H1 (cell line): ENCODE data around the gene PCBD1. TPM values are rescaled to one million over a fixed set of nuclear protein-coding genes. Genes with fewer than 3 reads are reported as not detected.

ENCODE experiments used
- CTCF ChIA-PET: fragments of 300-600 bp; sonication (Branson Sonifier 250); formaldehyde crosslinking; loops from one replicate; lab custom pipeline; 2021; ENCODE audit not compliant: partially characterized antibody; lab: Charles Lee
- POLR2A ChIA-PET: fragments of 300-600 bp; sonication (Branson Sonifier 250); formaldehyde crosslinking; loops from one replicate; lab custom pipeline; 2021; ENCODE audit warnings: inconsistent platforms; ENCODE audit not compliant: partially characterized antibody; lab: Charles Lee
- DNase-seq, 2 experiments: peaks; one replicate each; pipeline versions ENCODE4 v3.0.0 to v3.0.0-alpha.2; 2010 to 2022; ENCODE audit warnings: low spot score in 2 of 2, low read depth in 1 of 2, mixed read lengths in 1 of 2
- FAIRE-seq: peaks from 2 replicates; lab custom pipeline; 2011; peaks lifted over from hg19 to GRCh38; lab: Jason Lieb, UNC
- H2AFZ ChIP-seq: 2 replicates; pipeline ENCODE4 v1.8.1; 2012; ENCODE audit warnings: low read length, inconsistent platforms
- H2AK5ac ChIP-seq: 2 replicates; pipeline ENCODE4 v1.6.1; 2013; ENCODE audit warnings: low read depth, low read length
- H2BK120ac ChIP-seq: replicated peaks from 2 replicates; pipeline ENCODE3; 2013; ENCODE audit warnings: low read depth, low read length, inconsistent platforms
- H2BK12ac ChIP-seq: 2 replicates; pipeline ENCODE4 v1.6.1; 2013; ENCODE audit warnings: low read depth, low read length
- H2BK15ac ChIP-seq: 2 replicates; pipeline ENCODE4 v1.6.1; 2013; ENCODE audit warnings: low read length
- H2BK20ac ChIP-seq: 2 replicates; pipeline ENCODE4 v1.6.1; 2013; ENCODE audit warnings: low read length
- H2BK5ac ChIP-seq: 2 replicates; pipeline ENCODE4 v1.6.1; 2013; ENCODE audit warnings: low read depth, low read length
- H3K14ac ChIP-seq: 2 replicates; pipeline ENCODE4 v1.6.1; 2013; ENCODE audit warnings: inconsistent platforms; ENCODE audit not compliant: insufficient read length
- H3K18ac ChIP-seq: 2 replicates; pipeline ENCODE4 v1.6.1; 2013; ENCODE audit warnings: low read length; ENCODE audit errors: extremely low read depth
- H3K23ac ChIP-seq: 2 replicates; pipeline ENCODE4 v1.6.1; 2013; ENCODE audit warnings: inconsistent platforms; ENCODE audit not compliant: insufficient read length
- H3K23me2 ChIP-seq: 2 replicates; pipeline ENCODE4 v1.6.1; 2013; ENCODE audit warnings: low read depth, low read length
- H3K27ac ChIP-seq: 2 replicates; pipeline ENCODE4 v1.6.1; 2011; ENCODE audit warnings: low read depth, low read length, inconsistent platforms
- H3K27me3 ChIP-seq, 4 experiments: replicated peaks in 1 of 4; 1 replicate in 1 of 4; 2 replicates in 3 of 4; pipeline versions ENCODE4 v1.6.1 to v1.8.1; 2011 to 2013; ENCODE audit warnings: low read length in 3 of 4, mild to moderate bottlenecking in 3 of 4, inconsistent platforms in 2 of 4, mixed read lengths in 2 of 4, moderate library complexity in 1 of 4; ENCODE audit not compliant: control insufficient read depth in 3 of 4, insufficient read depth in 3 of 4; ENCODE audit errors: extremely low read depth in 1 of 4
- H3K36me3 ChIP-seq, 4 experiments: 2 replicates each; pipeline versions ENCODE4 v1.6.1 to v1.8.1; 2011 to 2013; ENCODE audit warnings: mild to moderate bottlenecking in 4 of 4, low read length in 3 of 4, moderate library complexity in 2 of 4, control low read depth in 1 of 4, inconsistent platforms in 1 of 4; ENCODE audit not compliant: insufficient read depth in 4 of 4, control insufficient read depth in 2 of 4
- H3K4ac ChIP-seq: replicated peaks from 2 replicates; pipeline ENCODE3; 2013; ENCODE audit warnings: low read length, low read depth, mixed read lengths, inconsistent platforms; ENCODE audit not compliant: insufficient read length
- H3K4me1 ChIP-seq, 4 experiments: replicated peaks in 1 of 4; 1 replicate in 1 of 4; 2 replicates in 3 of 4; pipeline versions ENCODE4 v1.6.1 to v1.8.1; 2011 to 2013; ENCODE audit warnings: low read length in 3 of 4, inconsistent platforms in 2 of 4, mixed read lengths in 1 of 4; ENCODE audit not compliant: insufficient read depth in 4 of 4, control insufficient read depth in 3 of 4
- H3K4me2 ChIP-seq, 2 experiments: 2 replicates each; pipeline versions ENCODE4 v1.6.1 to v1.8.1; 2011 to 2013; ENCODE audit warnings: low read depth in 2 of 2, low read length in 2 of 2, control low read depth in 1 of 2, inconsistent platforms in 1 of 2, mild to moderate bottlenecking in 1 of 2; ENCODE audit not compliant: insufficient read depth in 1 of 2
- H3K4me3 ChIP-seq, 4 experiments: fragments of 200-600, 300-600 bp in 1 of 4; sonication (generic), shearing (Covaris generic), sonication (Bioruptor Twin) in 1 of 4; 2 replicates each; pipeline versions ENCODE4 v1.5.1 to v1.8.1; 2011 to 2016; ENCODE audit warnings: low read length in 4 of 4, low read depth in 3 of 4, control low read depth in 2 of 4, inconsistent platforms in 2 of 4, mild to moderate bottlenecking in 2 of 4, mixed read lengths in 1 of 4, moderate library complexity in 1 of 4; ENCODE audit not compliant: insufficient read depth in 2 of 4; ENCODE audit errors: extremely low read depth in 1 of 4
- H3K56ac ChIP-seq: replicated peaks from 2 replicates; pipeline ENCODE3; 2013; ENCODE audit warnings: low read depth, mild to moderate bottlenecking, mixed read lengths, low read length, inconsistent platforms; ENCODE audit not compliant: insufficient read length
- H3K79me1 ChIP-seq: 2 replicates; pipeline ENCODE4 v1.6.1; 2013; ENCODE audit warnings: low read depth, low read length, control low read depth
- H3K79me2 ChIP-seq, 2 experiments: 2 replicates each; pipeline versions ENCODE4 v1.6.1 to v1.8.1; 2012 to 2013; ENCODE audit warnings: low read length in 2 of 2, mild to moderate bottlenecking in 2 of 2, inconsistent platforms in 1 of 2; ENCODE audit not compliant: insufficient read depth in 2 of 2, control insufficient read depth in 1 of 2
- H3K9ac ChIP-seq, 4 experiments: replicated peaks in 1 of 4; 1 replicate in 1 of 4; 2 replicates in 3 of 4; pipeline versions ENCODE4 v1.6.1 to v1.8.1; 2011 to 2013; ENCODE audit warnings: low read depth in 3 of 4, low read length in 3 of 4, control low read depth in 2 of 4, mild to moderate bottlenecking in 2 of 4, moderate library complexity in 2 of 4, inconsistent platforms in 1 of 4; ENCODE audit errors: extremely low read depth in 1 of 4
- H3K9me3 ChIP-seq, 2 experiments: 2 replicates each; pipeline versions ENCODE4 v1.6.1 to v1.8.1; 2012 to 2013; ENCODE audit warnings: mild to moderate bottlenecking in 2 of 2, moderate library complexity in 2 of 2, control low read depth in 1 of 2, inconsistent platforms in 1 of 2, low read depth in 1 of 2, low read length in 1 of 2, mixed read lengths in 1 of 2; ENCODE audit not compliant: insufficient read depth in 2 of 2
- H4K20me1 ChIP-seq, 2 experiments: replicated peaks in 1 of 2; 2 replicates each; pipeline versions ENCODE3 to v1.8.1; 2011 to 2013; ENCODE audit warnings: inconsistent platforms in 2 of 2, low read length in 2 of 2, mild to moderate bottlenecking in 1 of 2; ENCODE audit not compliant: insufficient read depth in 2 of 2, control insufficient read depth in 1 of 2
- H4K5ac ChIP-seq: 2 replicates; pipeline ENCODE4 v1.6.1; 2013; ENCODE audit warnings: low read length, low read depth, mixed read lengths, inconsistent platforms; ENCODE audit not compliant: insufficient read length
- H4K8ac ChIP-seq: 2 replicates; pipeline ENCODE4 v1.8.0; 2013; ENCODE audit warnings: mild to moderate bottlenecking, moderate library complexity, low read length, inconsistent platforms; ENCODE audit not compliant: insufficient read depth; ENCODE audit errors: extremely low read depth
- H4K91ac ChIP-seq: replicated peaks from 2 replicates; pipeline ENCODE3; 2013; ENCODE audit warnings: low read length, mixed read lengths, inconsistent platforms; ENCODE audit not compliant: insufficient read length
- BCL11A ChIP-seq, 2 experiments: IDR thresholded peaks; one replicate each; pipeline ENCODE4 v1.6.1; 2011; ENCODE audit warnings: low read depth in 2 of 2, low read length in 2 of 2, mild to moderate bottlenecking in 2 of 2
- CHD1 ChIP-seq: IDR thresholded peaks from 2 replicates; pipeline ENCODE4 v1.6.1; 2012; ENCODE audit warnings: low read depth, low read length, improper control_type of control experiment
- FOSL1 ChIP-seq: IDR thresholded peaks from 2 replicates; pipeline ENCODE4 v1.6.1; 2011; ENCODE audit warnings: mild to moderate bottlenecking, low read depth, low read length, moderate library complexity; ENCODE audit not compliant: insufficient read depth
- HDAC2 ChIP-seq, 2 experiments: fragments of 300-600 bp in 1 of 2; sonication (generic) in 1 of 2; IDR thresholded peaks; 2 replicates each; pipeline ENCODE4 v1.6.1; 2011 to 2012; ENCODE audit warnings: low read depth in 2 of 2, low read length in 2 of 2, mild to moderate bottlenecking in 2 of 2, moderate library complexity in 2 of 2, borderline replicate concordance in 1 of 2, inconsistent platforms in 1 of 2
- HDAC6 ChIP-seq: IDR thresholded peaks from one replicate; pipeline ENCODE4 v1.7.1; 2012; ENCODE audit warnings: low read depth, mild to moderate bottlenecking, inconsistent platforms, low read length, moderate library complexity
- KDM4A ChIP-seq: IDR thresholded peaks from one replicate; pipeline ENCODE4 v1.7.1; 2012; ENCODE audit warnings: low read depth, mild to moderate bottlenecking, moderate library complexity, low read length, inconsistent platforms; ENCODE audit not compliant: severe bottlenecking
- MAFK ChIP-seq: IDR thresholded peaks from 2 replicates; pipeline ENCODE4 v1.6.1; 2012; ENCODE audit warnings: low read depth, mild to moderate bottlenecking, improper control_type of control experiment, low read length
- PHF8 ChIP-seq: fragments of 200-600 bp; sonication (generic); conservative IDR thresholded peaks from 2 replicates; pipeline ENCODE4 v1.7.1; 2012; ENCODE audit warnings: low read depth, mild to moderate bottlenecking, inconsistent platforms, low read length, moderate library complexity
- POU5F1 ChIP-seq: IDR thresholded peaks from 2 replicates; pipeline ENCODE4 v1.6.1; 2011; ENCODE audit warnings: low read depth, mild to moderate bottlenecking, low read length, moderate library complexity
- SAP30 ChIP-seq: fragments of 300-600 bp; sonication (generic); IDR thresholded peaks from 2 replicates; pipeline ENCODE4 v1.7.1; 2012; ENCODE audit warnings: low read length, moderate library complexity, mild to moderate bottlenecking, inconsistent platforms; ENCODE audit not compliant: insufficient read depth, insufficient replicate concordance
- SRF ChIP-seq: IDR thresholded peaks from 2 replicates; pipeline ENCODE4 v1.6.1; 2011; ENCODE audit warnings: mild to moderate bottlenecking, low read depth, low read length, moderate library complexity
- SUZ12 ChIP-seq: fragments of 200-600 bp; sonication (generic); IDR thresholded peaks from 2 replicates; pipeline ENCODE4 v1.6.1; 2012; ENCODE audit warnings: mild to moderate bottlenecking, inconsistent platforms, low read length, moderate library complexity, mixed read lengths
- TAF7 ChIP-seq: optimal IDR thresholded peaks from 2 replicates; pipeline ENCODE3; 2011; ENCODE audit warnings: low read depth, mild to moderate bottlenecking, inconsistent platforms, low read length, moderate library complexity, borderline replicate concordance
- WGBS, 2 experiments: shearing (Covaris generic) in 1 of 2; methylation state at CpG; one replicate each; pipeline versions ENCODE4 v1.1.6 to v1.1.7; 2013 to 2015; ENCODE audit warnings: low lambda C conversion rate in 2 of 2, mixed read lengths in 2 of 2, inconsistent platforms in 1 of 2, low coverage in 1 of 2, missing lambda C conversion rate in 1 of 2; ENCODE audit not compliant: insufficient replicate concordance in 2 of 2, insufficient coverage in 1 of 2, insufficient read length in 1 of 2; ENCODE audit errors: extremely low coverage in 1 of 2, missing lambda C conversion rate in 1 of 2; 5-methylcytosine and 5-hydroxymethylcytosine counted together
- polyA plus RNA-seq, 7 experiments: library from polyadenylated mRNA; depleted of rRNA in 3 of 7; stranded (reverse) in 5 of 7; unstranded in 2 of 7; fragments of >200 nt in 5 of 7; fragments of 200-250 nt in 2 of 7; gene quantifications; 1 replicate in 5 of 7; 2 replicates in 1 of 7; 4 replicates in 1 of 7; pipeline versions ENCODE4 v1.2.1 to v1.2.3, GENCODE V29; 2011 to 2013; ENCODE audit warnings: missing spikeins in 2 of 7, mixed read lengths in 2 of 7
- total RNA-seq: library from RNA; stranded (reverse); fragmentation: NEBNext Ultra II Directional; extraction: Animal tissue kit (Norgen Biotek cat#: 25700); gene quantifications from 2 replicates; pipeline ENCODE4 v1.2.1, GENCODE V29; 2021

Gene PCBD1
- total and polyA plus RNA-seq, 2 of the 8 experiments (the other 6 are each of a cell fraction or from before 2014, with no cell fraction given): 46.5 to 55.0 TPM

DNA sequence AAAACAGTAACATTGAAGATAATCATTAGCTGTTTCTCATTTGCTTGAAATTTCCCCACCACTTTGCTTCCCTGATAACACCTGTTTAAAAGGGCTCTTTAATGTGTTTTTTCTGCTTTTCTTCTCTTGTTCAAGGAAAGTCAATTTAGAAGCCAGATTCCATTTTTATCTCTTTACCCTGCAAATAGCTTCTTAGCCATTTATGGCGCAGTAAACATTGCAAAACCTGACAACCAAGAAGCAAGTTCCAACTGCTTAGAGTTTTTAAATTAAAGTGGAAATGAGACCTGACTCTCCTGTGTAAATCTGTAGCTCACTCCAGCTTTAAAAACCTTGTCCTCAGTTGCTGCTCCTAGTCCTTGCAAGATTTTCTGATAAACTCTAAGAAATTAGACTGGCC, 42.5 kb downstream of the PCBD1 start:
- H3K18ac ChIP-seq: no peak overlapping the region
- H3K36me3 ChIP-seq: peaks cover 0 to 26% (median 5%) of the 10 kb centered on the region in 4 experiments; a peak in 3 of 8 replicates
- no peak overlapping the region for H4K91ac ChIP-seq
- no peak overlapping the region for H3K4me3 ChIP-seq
- no peaks in the 10 kb centered on the region for H3K27me3 ChIP-seq
- POLR2A ChIA-PET: no interaction called here
- H3K14ac ChIP-seq: no peak overlapping the region
- no peak overlapping the region for H3K9ac ChIP-seq
- no peak overlapping the region for H2BK15ac ChIP-seq
- CTCF ChIA-PET: no interaction called here
- no peaks in the 10 kb centered on the region for H3K9me3 ChIP-seq
- H2BK20ac ChIP-seq: no peak overlapping the region
- no peaks in the 10 kb centered on the region; the same call in none of the 2 replicates for H3K79me1 ChIP-seq
- H2AFZ ChIP-seq: no peak overlapping the region
- H4K20me1 ChIP-seq: peaks cover 0 to 6% of the 10 kb centered on the region in 2 experiments
- H3K27ac ChIP-seq: no peak overlapping the region
- H3K4me2 ChIP-seq: no peak overlapping the region
- no peak overlapping the region for H4K5ac ChIP-seq
- 100% methylated on average over 1 of the region's 1 CpG; no CpG with 5 or more reads in 1 of the 2 experiments for WGBS, 2 experiments
- H3K23me2 ChIP-seq: no peaks in the 10 kb centered on the region
- H3K79me2 ChIP-seq: peaks cover 0 to 13% of the 10 kb centered on the region in 2 experiments; a peak in 2 of 4 replicates
- no peak overlapping the region for H4K8ac ChIP-seq
- H2BK5ac ChIP-seq: no peak overlapping the region
- no peak for DNase-seq
- no peak overlapping the region for H2AK5ac ChIP-seq
- no peak overlapping the region for H2BK120ac ChIP-seq
- H3K56ac ChIP-seq: no peak overlapping the region
- no peaks in the 10 kb centered on the region for H3K4me1 ChIP-seq
- H3K4ac ChIP-seq: no peak overlapping the region
- H2BK12ac ChIP-seq: no peak overlapping the region
- TF ChIP-seq KDM4A (no peak), TAF7 (no peak), PHF8 (no peak), FOSL1 (no peak), SUZ12 (no peak), MAFK (no peak), HDAC2 (IDR thresholded peaks at IDR 0.05; ENCODE audit: borderline replicate concordance in 1 of 2, low read depth in 2 of 2, low read length in 2 of 2) (no peak), SAP30 (no peak), BCL11A (IDR thresholded peaks at IDR 0.05; ENCODE audit: low read depth in 2 of 2, low read length in 2 of 2) (no peak), HDAC6 (no peak), SRF (no peak), POU5F1 (no peak), CHD1 (no peak)
- no peak overlapping the region for H3K23ac ChIP-seq
- FAIRE-seq: no peak
